Measurements from ENCODE around the gene COL9A3.

The COL9A3 gene

DNA sequence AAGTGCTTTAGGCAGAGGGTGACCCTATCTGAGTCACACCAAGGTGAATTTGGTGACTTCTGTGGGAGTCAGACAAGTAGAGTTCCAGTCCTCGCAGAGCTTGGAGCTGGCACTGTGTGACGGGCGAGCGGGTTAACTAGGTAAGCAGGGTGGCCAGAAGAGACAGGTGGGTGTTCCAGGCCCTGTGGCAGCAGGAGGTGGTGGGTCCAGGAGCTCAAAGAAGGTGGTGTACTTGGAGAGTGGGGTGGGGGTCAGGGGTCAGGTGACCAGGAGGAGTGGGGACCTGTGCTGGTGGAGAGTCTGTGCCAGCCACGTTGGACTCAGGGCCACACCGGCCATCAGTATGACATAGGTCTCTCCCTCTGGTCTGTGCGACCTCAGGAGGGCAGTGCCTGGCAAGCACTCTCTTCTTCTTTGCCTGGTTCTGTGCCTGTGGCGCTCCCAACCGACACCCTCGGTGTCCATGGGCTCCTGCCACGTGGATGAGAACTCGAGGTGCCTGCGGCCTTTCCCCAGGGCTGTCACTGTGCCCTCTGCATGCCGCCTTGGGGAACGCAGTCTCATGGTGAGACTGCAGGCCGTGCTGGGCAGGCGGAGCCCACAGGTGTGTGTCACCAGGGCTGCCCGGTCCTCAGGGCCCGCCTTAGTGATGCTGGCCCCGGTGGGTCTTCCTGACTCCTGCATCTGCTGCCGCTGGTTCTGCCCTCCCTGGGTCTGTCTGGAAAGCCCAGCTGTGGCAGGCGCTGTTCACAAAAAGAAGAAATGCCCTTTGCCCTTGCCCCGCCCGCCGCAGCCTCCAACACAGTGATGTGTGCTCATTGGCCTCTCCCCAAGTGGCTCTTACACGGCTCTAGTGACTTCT, 18.9 kb upstream of the COL9A3 start:
- no peak for DNase-seq

- DNase-seq = no peak
Observed at GRCh38 chr20:62799036-62799435, 17.8 kb upstream of the COL9A3 start.

DNA sequence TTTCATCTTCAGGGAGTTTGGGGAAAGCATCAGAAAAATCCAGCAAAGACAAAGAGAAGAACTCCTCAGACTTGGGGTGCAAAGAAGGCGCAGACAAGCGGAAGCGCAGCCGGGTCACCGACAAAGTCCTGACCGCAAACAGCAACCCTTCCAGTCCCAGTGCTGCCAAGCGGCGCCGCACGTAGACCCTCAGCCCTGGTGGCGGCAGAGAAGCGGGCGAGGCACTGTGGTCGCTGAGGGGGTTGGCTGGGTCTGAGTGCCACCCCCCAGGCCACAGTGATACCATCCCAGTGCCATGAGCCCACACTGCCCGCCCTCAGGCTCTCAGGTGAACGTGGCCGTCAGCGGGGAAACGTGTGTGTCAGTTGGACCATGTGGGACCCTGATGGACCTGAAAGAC, 17.4 kb upstream of the COL9A3 start:
- DNase-seq = no peak

DNA sequence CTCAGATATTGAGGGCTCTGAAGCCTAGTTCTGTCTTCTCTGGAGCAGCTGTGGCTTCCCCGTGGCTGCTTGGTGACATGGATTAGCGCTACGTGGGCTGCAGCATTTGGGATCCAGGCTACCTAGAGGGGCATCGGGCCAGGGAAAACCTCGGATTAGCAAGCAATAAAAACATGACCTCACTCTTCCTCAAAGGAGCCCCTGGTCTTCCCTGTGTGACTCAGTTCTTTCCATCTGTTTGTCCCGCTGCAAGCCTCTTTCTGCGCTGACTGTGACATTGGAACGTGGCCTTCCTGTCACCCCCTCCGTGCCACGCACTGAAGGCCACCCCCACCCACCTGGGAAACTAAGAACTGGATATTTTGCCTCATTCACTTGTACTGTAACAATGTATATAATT, 17.0 kb upstream of the COL9A3 start:
- no peak for DNase-seq

DNA sequence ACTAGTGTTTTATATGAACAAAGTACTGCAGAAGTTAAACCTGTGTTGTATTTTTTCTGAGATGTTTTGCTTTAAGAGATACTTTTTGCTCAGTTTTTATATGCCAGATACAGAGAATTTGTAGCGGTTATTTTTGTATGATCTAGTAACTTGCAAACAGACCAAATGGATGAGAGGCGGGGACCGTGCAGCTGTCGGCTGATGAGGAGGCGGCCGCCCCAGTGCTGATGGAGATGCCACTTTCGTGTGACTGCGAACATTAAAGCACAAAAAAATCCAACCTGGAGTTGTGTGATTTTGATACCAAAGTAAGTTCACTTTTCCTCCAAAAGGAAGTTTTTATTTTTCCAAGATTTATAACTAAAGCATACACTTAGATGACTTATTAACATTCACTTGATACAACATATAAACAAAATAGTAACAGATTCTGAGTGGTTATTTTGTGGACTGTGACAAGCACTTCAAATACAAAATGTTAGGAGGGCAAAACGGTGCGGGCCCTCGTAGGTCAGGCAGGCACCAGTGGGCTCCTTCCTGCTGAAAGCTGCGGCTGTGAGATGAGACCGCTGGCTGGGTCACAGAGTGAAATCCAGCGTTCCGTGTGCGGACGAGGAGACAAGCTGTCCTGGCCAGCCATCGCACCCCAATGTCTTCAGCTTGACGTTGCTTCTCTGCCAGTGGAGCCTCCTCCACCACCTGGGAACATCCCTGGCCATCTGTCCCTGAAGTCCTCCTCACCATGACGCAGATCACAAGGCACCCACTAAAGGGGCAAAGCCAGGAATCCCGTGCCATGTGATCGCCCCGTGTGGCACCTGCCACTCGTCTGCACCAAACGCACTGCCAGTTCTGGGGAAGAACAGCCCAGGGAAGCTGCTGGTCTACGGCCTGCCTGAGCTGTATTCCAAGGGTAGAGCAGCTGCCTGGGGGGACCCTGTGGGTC, 16.3 kb upstream of the COL9A3 start:
- DNase-seq = no peak

- no peak for DNase-seq
Observed at GRCh38 chr20:62801284-62802010, 15.4 kb upstream of the COL9A3 start.

GRCh38 chr20:62802026-62802712, 14.7 kb upstream of the COL9A3 start:
- DNase-seq = no peak

- peak; percentile 32 for DNase-seq
Observed at GRCh38 chr20:62804021-62804626, 12.7 kb upstream of the COL9A3 start.

- peak; percentile 78 for DNase-seq
Observed at GRCh38 chr20:62804627-62805154, 12.2 kb upstream of the COL9A3 start, which contains the start of gene OGFR. OGFR (plus strand) TSS chr20:62804835; CDS start chr20:62804860, 25 bp downstream.

DNA sequence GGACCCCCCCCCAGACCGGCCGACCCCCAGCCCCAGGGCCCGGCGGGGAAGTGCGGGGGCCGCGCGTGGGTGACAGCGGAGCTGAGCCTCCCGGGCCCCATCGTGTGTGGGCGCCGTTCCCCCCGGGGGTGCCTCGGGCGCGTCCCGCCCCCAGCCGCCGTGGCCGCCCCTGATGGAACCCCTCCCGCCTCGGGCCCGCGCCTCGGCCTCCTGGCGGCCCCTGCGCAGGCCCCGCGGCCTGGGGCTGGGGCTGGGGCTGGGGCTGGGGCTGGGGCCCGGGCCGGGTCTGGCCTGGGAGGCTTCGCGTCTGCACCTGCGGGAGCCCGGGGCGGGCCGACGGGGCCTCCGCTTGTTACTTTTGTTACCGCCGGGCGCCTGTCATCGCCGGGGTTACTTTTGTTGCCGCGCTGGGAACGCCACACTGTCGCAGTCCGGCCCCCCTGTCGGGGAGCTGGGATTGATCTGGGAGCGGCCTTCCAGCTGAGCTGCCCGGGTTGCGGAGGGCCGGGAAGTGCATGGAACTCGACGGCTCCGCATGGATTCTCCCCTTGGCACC, 11.6 kb upstream of the COL9A3 start:
- no peak for DNase-seq

GRCh38 chr20:62805711-62806382, 11.0 kb upstream of the COL9A3 start:
- DNase-seq = no peak

DNA sequence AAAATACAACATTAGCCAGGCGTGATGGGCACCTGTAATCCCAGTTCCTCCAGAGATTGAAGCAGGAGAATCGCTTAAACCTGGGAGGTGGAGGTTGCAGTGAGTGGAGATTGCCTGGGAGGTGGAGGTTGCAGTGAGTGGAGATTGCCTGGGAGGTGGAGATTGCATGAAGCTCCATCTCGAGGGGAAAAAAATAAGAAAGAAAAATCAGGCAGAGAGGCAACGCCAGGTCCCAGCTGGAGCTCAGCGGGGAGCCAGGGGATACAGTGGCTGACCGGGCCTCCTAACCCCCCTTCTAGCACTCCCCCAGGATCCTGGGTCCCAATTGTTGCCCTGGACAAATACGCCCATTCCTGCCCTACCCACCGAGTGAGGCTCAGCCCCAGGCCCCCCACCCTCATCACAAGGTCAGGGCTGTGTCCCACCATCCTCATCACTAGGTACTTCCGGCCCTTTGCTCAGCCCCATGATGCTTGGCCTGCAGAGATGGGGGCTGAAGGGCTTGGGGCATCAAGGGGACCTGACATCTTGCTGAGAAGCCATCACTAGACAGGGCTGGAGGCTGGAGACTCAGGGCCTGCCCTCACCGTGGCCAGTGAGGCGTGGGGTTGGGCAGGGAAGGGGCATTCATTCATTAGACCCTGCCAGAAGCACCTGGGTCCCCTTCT, 10.3 kb upstream of the COL9A3 start:
- DNase-seq = no peak

GRCh38 chr20:62807444-62808210, 9.2 kb upstream of the COL9A3 start:
- no peak for DNase-seq

- peak; percentile 78 for DNase-seq
Observed at GRCh38 chr20:62808211-62808865, 8.5 kb upstream of the COL9A3 start.

DNA sequence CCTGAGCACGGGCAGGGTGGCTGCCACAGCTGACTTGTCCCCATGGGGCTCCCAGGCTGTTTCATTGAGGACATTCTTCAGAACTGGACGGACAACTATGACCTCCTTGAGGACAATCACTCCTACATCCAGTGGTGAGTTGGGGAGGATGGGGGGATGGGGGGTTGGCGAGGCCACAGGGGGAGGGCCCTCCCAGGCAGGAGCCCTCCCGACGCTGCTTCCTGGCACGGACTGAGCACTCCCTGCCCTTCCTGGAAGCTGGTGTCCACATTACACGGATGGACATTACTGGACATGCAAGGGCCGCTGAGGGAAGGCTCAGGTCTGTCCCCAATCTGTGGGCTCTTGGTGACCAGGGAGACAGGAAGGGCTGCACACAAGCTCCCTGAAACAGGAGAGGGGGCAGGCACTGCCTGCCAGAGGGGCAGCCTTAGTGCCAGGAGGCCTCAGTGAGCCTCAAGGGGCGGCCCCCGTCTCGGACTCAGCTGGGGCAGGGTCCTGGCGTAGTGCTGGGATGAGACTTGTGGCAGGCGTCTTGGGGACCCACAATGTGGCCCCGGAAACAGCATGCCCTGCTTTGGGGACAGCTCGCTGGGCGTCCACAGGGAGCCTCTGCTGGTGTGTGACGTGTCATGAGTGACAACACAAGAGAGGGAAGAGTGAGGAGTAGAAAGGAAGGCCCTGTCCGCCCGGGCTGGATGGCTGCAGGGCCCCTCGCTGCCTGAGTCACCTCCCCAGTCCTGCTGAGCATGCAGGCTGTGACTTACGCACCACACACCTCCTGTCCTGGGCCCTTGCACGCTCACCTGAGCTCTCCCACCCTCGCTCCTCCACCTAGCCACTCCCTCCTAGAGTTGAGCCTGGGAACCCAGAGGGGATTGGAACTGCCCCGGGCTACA, 7.1 kb upstream of the COL9A3 start:
- DNase-seq = no peak

GRCh38 chr20:62811320-62811719, 5.5 kb upstream of the COL9A3 start:
- no peak for DNase-seq

GRCh38 chr20:62811720-62812119, 5.1 kb upstream of the COL9A3 start:
- DNase-seq = no peak
